K562 (cell line): ENCODE data around the gene ABHD17B.

ENCODE experiments used
- ELF4 ChIP-seq: fragments of 450-650 bp; formaldehyde crosslinking; IDR thresholded peaks from 2 replicates; pipeline ENCODE4 v1.4.0; 2022; ENCODE audit warnings: missing genetic modification characterization
- EP300 ChIP-seq: IDR thresholded peaks from 2 replicates; pipeline ENCODE4 v1.6.1; 2012; ENCODE audit warnings: low read length, improper control_type of control experiment
- GTF2A2 ChIP-seq: IDR thresholded peaks from 2 replicates; pipeline ENCODE4 v1.6.1; 2016; ENCODE audit warnings: mild to moderate bottlenecking, missing genetic modification characterization, missing compliant biosample characterization
- JUNB ChIP-seq: fragments of 450-650 bp; formaldehyde crosslinking; conservative IDR thresholded peaks from 2 replicates; pipeline ENCODE4 v1.4.0; 2020; ENCODE audit warnings: mild to moderate bottlenecking
- MYNN ChIP-seq, 2 experiments: sonication (generic); formaldehyde crosslinking in 1 of 2; IDR thresholded peaks; 2 replicates each; pipeline versions ENCODE4 v1.5.0 to v1.6.1; 2016 to 2020; ENCODE audit warnings: antibody characterized with exemption in 1 of 2, missing genetic modification reagents in 1 of 2
- NR1H2 ChIP-seq: sonication (generic); formaldehyde crosslinking; IDR thresholded peaks from 2 replicates; pipeline ENCODE4 v1.4.0; 2020; ENCODE audit warnings: mild to moderate bottlenecking, missing genetic modification reagents
- POLR2AphosphoS5 ChIP-seq: IDR thresholded peaks from 2 replicates; pipeline ENCODE4 v1.6.1; 2011; ENCODE audit warnings: mild to moderate bottlenecking, low read depth, low read length, moderate library complexity; ENCODE audit not compliant: control insufficient read depth, insufficient read depth
- RBM22 ChIP-seq: fragments of 200-400 bp; formaldehyde crosslinking; IDR thresholded peaks from 2 replicates; pipeline ENCODE4 v1.6.1; 2018; ENCODE audit warnings: low read length, low read depth; ENCODE audit not compliant: poor library complexity, severe bottlenecking
- TF ChIP-seq, protein P1 (sequence below), 3 experiments: IDR thresholded peaks in 2 of 3; conservative IDR thresholded peaks in 1 of 3; 2 replicates each; pipeline ENCODE4 v1.5.1; 2011 to 2012; ENCODE audit warnings: low read length in 3 of 3, mild to moderate bottlenecking in 3 of 3, control low read depth in 2 of 3, improper control_type of control experiment in 1 of 3, inconsistent platforms in 1 of 3, low read depth in 1 of 3, mixed read lengths in 1 of 3, moderate library complexity in 1 of 3; ENCODE audit not compliant: insufficient read depth in 2 of 3
- TF ChIP-seq, protein P2 (sequence below): fragments of 250-450 bp; sonication (Bioruptor Pico); IDR thresholded peaks from 2 replicates; pipeline ENCODE4 v1.8.0; 2022; ENCODE audit warnings: inconsistent platforms, mild to moderate bottlenecking, moderate library complexity, borderline replicate concordance
- TF ChIP-seq, protein P3 (sequence below): sonication (generic); formaldehyde crosslinking; IDR thresholded peaks from 2 replicates; pipeline ENCODE4 v1.4.0; 2020; ENCODE audit warnings: mild to moderate bottlenecking, missing genetic modification reagents
- TF ChIP-seq, protein P4 (sequence below): sonication (generic); formaldehyde crosslinking; IDR thresholded peaks from 2 replicates; pipeline ENCODE4 v1.8.0; 2023; ENCODE audit warnings: mild to moderate bottlenecking, missing genetic modification reagents

DNA sequence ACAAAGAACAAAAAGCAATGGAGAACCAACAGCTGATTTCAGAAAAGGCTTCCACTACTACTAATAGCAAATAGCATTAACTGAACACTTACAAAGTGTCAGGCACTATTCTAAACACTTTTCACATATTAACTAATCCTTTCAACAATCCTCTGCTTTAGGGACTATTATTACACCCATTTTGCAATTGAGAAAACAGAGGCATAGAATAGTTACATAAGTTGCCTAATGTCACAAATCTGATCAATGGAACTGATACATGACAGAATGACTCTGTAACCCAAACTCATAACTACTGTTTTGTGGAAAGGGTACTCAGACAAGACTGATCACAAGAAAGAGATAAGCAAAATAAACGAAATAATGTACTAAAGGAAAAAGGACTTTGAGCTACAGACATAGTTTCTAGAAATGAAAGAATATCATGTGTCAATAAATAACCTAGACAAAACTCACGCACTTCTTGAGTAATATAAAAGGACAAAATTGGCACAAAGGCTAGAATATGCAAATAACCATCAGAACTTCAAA, 31.3 kb downstream of the ABHD17B start:
- no peak for TF ChIP-seq NR1H2 (CRISPR knock-in tag)
- no peak for TF ChIP-seq POLR2AphosphoS5
- TF ChIP-seq, protein P1, sequence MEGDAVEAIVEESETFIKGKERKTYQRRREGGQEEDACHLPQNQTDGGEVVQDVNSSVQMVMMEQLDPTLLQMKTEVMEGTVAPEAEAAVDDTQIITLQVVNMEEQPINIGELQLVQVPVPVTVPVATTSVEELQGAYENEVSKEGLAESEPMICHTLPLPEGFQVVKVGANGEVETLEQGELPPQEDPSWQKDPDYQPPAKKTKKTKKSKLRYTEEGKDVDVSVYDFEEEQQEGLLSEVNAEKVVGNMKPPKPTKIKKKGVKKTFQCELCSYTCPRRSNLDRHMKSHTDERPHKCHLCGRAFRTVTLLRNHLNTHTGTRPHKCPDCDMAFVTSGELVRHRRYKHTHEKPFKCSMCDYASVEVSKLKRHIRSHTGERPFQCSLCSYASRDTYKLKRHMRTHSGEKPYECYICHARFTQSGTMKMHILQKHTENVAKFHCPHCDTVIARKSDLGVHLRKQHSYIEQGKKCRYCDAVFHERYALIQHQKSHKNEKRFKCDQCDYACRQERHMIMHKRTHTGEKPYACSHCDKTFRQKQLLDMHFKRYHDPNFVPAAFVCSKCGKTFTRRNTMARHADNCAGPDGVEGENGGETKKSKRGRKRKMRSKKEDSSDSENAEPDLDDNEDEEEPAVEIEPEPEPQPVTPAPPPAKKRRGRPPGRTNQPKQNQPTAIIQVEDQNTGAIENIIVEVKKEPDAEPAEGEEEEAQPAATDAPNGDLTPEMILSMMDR (IDR thresholded peaks at IDR 0.05 in 2 of 3, conservative IDR thresholded peaks at IDR 0.05 in 1 of 3; ENCODE audit: insufficient read depth in 2 of 3, low read depth in 1 of 3, low read length in 3 of 3) = no peak
- TF ChIP-seq MYNN (IDR thresholded peaks at IDR 0.05) = no peak
- no peak for TF ChIP-seq MYNN (CRISPR knock-in tag; IDR thresholded peaks at IDR 0.05)
- no peak for TF ChIP-seq JUNB (CRISPR knock-in tag)
- TF ChIP-seq RBM22 = no peak
- TF ChIP-seq, protein P2, sequence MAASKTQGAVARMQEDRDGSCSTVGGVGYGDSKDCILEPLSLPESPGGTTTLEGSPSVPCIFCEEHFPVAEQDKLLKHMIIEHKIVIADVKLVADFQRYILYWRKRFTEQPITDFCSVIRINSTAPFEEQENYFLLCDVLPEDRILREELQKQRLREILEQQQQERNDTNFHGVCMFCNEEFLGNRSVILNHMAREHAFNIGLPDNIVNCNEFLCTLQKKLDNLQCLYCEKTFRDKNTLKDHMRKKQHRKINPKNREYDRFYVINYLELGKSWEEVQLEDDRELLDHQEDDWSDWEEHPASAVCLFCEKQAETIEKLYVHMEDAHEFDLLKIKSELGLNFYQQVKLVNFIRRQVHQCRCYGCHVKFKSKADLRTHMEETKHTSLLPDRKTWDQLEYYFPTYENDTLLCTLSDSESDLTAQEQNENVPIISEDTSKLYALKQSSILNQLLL (CRISPR knock-in tag) = no peak
- TF ChIP-seq ELF4 (CRISPR knock-in tag) = no peak
- TF ChIP-seq, protein P3, sequence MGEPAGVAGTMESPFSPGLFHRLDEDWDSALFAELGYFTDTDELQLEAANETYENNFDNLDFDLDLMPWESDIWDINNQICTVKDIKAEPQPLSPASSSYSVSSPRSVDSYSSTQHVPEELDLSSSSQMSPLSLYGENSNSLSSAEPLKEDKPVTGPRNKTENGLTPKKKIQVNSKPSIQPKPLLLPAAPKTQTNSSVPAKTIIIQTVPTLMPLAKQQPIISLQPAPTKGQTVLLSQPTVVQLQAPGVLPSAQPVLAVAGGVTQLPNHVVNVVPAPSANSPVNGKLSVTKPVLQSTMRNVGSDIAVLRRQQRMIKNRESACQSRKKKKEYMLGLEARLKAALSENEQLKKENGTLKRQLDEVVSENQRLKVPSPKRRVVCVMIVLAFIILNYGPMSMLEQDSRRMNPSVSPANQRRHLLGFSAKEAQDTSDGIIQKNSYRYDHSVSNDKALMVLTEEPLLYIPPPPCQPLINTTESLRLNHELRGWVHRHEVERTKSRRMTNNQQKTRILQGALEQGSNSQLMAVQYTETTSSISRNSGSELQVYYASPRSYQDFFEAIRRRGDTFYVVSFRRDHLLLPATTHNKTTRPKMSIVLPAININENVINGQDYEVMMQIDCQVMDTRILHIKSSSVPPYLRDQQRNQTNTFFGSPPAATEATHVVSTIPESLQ (CRISPR knock-in tag) = no peak
- TF ChIP-seq, protein P4, sequence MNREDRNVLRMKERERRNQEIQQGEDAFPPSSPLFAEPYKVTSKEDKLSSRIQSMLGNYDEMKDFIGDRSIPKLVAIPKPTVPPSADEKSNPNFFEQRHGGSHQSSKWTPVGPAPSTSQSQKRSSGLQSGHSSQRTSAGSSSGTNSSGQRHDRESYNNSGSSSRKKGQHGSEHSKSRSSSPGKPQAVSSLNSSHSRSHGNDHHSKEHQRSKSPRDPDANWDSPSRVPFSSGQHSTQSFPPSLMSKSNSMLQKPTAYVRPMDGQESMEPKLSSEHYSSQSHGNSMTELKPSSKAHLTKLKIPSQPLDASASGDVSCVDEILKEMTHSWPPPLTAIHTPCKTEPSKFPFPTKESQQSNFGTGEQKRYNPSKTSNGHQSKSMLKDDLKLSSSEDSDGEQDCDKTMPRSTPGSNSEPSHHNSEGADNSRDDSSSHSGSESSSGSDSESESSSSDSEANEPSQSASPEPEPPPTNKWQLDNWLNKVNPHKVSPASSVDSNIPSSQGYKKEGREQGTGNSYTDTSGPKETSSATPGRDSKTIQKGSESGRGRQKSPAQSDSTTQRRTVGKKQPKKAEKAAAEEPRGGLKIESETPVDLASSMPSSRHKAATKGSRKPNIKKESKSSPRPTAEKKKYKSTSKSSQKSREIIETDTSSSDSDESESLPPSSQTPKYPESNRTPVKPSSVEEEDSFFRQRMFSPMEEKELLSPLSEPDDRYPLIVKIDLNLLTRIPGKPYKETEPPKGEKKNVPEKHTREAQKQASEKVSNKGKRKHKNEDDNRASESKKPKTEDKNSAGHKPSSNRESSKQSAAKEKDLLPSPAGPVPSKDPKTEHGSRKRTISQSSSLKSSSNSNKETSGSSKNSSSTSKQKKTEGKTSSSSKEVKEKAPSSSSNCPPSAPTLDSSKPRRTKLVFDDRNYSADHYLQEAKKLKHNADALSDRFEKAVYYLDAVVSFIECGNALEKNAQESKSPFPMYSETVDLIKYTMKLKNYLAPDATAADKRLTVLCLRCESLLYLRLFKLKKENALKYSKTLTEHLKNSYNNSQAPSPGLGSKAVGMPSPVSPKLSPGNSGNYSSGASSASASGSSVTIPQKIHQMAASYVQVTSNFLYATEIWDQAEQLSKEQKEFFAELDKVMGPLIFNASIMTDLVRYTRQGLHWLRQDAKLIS = no peak
- TF ChIP-seq GTF2A2 (tag) = no peak
- TF ChIP-seq EP300 = no peak
